Stimulated activated CD4-positive, alpha-beta T cell treated with anti-CD3 and anti-CD28 coated beads, Interleukin-4, amount 100 ng/mL, for 48 hours (primary cell): ENCODE data around the gene PARD3B.

Experiments used
- DNase-seq, 2 donors: peaks; one replicate each; pipeline ENCODE4 v3.0.0-alpha.2; 2020; ENCODE audit warnings: low read depth in 2 of 2

PARD3B gene, protein sequence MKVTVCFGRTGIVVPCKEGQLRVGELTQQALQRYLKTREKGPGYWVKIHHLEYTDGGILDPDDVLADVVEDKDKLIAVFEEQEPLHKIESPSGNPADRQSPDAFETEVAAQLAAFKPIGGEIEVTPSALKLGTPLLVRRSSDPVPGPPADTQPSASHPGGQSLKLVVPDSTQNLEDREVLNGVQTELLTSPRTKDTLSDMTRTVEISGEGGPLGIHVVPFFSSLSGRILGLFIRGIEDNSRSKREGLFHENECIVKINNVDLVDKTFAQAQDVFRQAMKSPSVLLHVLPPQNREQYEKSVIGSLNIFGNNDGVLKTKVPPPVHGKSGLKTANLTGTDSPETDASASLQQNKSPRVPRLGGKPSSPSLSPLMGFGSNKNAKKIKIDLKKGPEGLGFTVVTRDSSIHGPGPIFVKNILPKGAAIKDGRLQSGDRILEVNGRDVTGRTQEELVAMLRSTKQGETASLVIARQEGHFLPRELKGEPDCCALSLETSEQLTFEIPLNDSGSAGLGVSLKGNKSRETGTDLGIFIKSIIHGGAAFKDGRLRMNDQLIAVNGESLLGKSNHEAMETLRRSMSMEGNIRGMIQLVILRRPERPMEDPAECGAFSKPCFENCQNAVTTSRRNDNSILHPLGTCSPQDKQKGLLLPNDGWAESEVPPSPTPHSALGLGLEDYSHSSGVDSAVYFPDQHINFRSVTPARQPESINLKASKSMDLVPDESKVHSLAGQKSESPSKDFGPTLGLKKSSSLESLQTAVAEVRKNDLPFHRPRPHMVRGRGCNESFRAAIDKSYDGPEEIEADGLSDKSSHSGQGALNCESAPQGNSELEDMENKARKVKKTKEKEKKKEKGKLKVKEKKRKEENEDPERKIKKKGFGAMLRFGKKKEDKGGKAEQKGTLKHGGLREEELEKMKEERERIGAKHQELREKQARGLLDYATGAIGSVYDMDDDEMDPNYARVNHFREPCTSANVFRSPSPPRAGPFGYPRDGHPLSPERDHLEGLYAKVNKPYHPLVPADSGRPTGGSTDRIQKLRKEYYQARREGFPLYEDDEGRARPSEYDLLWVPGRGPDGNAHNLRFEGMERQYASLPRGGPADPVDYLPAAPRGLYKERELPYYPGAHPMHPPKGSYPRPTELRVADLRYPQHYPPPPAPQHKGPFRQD (N-terminal part only)

DNA sequence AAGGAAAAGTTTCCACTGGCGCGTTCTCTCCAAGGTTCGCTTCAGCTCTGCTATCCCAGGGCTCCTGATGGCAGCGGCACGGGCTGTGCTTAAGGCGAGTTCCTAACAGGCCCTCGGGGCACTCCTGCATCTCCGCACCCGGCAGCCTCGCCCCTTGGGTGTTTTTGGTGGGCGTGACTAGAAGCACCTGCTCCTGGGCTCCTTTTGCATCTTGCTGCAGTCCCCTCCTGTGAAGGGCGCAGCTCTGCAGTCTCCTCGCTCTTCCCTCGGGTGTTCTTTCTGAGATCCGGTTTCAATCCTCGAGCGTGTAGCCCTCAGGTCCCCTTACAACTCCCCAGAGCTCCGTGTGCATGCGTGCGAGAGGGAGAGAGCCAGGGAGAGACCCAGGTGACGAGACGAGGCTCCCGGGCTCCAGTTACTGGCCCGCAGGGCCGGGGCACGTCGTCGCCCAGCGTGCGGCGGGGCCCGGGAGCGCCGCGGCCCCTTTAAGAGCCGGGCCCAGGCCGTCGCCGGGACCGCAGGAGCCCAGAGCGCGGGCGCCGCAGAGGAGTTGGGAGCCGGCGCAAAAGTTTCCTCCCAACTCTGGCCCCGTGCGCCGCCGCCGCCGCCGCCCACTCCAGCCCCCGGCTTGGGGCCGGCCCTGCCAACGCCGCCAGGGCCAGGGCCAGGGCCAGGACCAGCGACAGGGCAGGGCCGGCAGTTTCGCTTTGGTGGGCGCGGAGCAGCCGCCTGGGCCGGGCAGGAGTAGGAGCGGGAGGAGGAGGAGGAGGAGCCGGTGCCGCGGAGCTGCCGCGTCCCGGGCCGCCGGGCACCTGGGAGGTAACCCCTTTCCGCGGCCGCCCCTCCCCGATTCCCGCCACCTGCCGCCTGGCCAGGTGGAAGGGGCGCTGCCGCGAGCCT lies at the start of gene PARD3B:
PARD3B (plus strand) TSS at position 515 of the 900 bp plus-strand sequence. CDS start 525 bp downstream, outside the sequence.
- DNase-seq: peak; percentile 19 to 40

DNA sequence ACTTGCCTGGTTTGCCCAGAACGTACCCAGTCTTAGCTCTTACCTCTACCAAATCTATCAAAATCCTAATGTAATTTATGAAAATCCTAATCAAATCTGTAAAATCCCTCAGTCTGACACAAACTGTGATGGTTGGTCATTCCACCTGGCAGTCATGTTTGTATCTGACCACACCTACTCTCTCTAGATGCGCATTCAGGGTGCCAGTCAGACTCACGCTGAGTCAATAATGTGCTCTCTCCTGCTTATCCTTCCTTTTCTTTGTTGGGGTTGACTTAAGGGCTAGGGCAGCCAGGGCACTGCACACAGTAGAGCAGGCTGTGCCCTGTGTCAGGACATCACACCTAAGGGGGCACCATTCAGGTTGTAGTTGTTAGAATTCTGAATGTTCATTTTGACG lies 48.5 kb upstream of the PARD3B start:
- no peak for DNase-seq

DNA sequence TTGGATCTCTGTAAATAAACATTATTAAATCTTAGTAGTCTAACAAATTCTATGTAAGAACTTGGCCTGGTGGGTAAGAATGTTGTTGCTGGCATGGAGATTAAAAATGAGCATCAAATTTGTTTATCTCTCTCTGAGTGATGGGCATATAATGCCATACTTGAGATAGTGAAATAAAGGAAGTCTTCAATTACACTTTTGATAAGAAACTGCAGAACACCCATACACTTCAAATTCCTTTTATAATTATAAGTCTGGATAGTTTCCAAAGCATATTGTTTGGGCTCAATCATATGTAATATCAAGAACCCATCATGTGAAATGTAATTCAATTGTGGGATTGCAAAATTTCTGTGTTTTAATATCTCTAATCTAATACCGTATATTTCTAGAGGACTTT lies 47.4 kb upstream of the PARD3B start:
- DNase-seq: no peak

DNA sequence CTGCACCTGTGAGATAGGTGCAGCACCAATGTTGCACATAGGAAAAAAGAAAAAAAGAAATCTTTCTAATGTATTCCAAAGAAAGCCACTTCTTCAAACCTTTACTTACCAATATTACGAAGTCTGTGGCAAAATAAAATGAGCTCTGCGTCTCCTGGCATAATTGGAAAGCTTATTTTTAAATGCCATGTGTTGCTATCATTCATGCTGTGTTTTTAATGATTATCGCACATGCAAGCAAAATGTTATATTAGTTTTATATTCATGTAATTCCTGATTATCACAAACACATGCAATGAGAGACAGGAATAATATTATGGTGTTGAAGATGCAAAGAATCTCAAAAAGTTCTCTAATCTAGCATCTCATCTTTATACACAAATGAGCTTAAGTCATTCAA lies 47.0 kb upstream of the PARD3B start:
- DNase-seq: no peak

DNA sequence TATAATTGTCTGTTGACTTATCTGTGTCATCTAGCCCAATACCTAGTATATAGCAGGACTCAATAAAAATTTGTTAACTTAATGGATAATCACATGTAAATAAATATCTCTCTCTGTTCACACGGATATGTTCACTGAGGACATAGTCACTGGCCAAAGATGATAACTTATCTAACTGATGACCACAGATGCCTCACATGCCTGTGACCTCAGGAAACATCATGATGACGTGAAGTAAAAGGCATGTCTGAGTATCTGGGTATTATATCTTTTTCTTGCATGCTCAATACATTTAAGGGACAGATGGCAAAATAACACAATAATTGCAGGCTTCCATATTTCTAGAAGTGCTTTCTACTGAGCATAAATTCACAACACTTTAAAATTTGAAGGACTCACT lies 41.4 kb upstream of the PARD3B start:
- DNase-seq: no peak

DNA sequence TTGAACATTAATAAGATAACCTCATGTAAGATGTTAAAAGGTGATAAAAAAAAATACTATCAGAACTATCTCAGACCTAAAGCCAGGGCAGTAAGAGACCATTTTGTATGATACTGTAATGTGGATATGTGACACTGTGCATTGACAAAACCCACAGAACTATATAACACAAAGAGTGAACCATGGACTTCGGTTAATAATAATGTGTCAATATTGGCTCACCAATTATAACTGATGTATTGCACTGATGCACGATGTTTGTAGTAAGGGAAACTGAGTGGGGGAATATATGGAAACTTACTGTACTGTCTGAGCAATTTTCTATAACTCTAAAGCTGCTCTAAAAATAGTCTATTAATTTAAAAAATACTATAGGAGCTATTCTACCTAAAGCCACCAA lies 40.7 kb upstream of the PARD3B start:
- DNase-seq: no peak

DNA sequence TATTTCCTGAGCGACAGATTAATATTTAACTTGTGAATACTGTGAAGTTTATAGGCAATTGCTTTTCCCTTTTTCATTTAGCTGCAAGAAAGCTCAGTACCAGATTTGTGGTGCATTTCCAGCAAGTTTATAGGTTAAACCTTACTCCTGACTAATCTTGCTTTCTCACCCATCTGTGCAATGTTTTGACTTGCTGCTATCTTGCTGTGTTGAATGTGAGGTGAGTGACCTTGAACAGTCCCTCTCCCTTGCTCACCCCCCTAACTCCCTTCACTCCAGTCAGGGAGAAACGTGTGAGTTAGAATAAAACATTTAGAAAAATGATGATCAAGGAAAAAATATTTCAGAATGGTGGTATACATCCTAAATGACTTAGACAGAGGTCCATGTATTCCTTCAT lies 39.8 kb upstream of the PARD3B start:
- DNase-seq: no peak

DNA sequence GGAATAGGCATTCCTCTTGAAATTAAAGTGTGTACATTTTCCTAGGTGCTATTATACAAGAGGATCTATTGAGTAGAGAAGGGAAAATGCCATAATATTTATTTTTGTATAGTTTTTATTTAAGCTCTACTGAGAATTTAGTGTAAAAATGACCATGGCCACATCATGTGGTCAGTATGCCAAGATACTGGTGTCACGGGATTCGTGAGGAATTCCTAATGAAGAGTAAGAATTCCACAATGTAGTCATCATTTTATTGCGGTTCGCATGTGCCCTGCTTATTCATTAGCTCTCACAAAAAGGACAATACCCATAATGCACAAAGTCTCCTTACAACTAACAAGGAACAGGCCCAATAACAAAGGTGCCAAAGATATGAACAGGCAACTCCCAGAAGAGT lies 39.3 kb upstream of the PARD3B start:
- DNase-seq: no peak

DNA sequence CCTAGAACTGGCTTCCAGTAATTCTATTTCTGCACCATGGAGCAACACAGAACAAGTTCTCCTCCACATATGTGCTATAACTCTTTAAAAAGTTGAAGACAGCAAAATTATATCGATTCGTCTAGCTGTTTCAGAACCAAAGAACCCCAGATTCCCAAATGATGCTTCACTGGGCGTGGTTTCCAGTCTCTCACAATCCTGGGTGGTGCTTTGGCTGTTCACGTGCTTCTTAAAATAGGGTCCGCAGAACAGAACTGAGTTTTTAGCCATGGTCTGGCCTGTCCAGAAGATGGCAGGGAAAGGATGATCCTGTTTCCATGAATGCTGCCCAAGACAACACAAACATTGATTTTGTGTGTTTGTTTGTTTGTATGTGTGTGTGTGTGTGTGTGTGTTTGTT lies 37.6 kb upstream of the PARD3B start:
- DNase-seq: no peak

DNA sequence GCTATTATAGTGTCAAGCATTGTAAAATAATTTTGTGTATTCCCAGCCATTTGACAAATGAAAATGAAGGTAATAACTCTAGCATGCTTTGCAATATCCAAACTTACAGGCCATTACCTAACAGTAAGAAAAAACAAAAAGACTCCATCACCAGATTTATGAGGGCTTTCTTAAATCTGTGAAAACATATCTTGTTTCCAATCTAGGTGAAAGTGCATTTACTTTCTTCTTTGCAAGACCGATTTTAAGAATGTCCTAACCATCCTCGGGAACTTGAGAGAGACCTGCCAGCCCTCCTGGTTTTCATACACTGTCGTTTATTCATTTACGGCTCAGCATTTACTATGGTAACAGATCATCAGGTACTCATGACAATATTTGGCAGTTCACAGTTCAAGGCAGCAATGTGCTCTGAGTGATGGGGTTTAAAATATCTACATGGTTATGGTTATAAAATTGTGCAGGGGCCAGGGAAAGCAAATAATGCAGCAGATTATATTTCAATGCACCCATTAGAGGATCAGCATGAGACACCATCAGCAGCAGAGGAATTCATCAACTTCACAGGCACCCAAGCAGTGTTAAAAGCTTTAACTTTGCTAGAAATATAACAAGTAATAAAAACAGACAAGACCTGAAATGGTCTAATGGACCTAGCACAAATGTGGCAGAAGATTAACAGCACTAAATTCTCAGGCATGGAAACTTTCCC lies 34.4 kb upstream of the PARD3B start:
- no peak for DNase-seq

DNA sequence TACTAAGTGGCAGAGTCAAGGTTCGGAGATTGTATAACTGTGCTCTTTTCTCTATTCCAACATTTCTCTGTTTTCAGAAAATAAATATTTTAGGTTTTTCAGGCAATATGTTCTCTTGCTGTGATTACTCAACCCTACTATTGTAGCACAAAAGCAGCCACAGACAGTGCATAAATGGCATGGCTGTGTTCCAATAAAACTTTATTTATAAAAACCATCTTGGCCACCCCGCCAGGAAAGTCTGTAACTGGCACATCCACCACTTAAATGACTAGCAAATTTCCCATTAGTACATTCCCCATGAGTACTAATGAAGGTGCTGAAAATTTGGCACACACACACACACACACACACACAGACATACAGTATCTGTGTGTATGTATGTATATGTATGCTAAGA lies 30.8 kb upstream of the PARD3B start:
- no peak for DNase-seq

DNA sequence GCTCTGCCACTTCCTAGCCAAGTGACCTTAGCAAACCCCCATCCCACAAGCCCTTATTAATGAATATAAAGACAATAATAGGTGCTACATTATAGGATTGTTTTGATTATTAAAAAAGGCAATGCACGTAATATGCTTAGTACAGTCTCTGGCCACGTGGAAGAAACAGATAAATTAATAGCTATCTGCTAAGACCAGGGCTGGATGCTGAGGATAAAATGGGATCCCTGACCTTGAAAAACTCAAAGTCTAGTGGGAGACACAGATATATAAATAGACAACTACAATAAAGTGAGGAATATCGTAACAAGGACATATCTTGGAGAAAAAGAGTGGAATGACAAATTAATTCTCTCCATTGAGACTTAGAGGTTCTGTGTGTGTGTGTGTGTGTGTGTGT lies 29.9 kb upstream of the PARD3B start:
- DNase-seq: no peak

DNA sequence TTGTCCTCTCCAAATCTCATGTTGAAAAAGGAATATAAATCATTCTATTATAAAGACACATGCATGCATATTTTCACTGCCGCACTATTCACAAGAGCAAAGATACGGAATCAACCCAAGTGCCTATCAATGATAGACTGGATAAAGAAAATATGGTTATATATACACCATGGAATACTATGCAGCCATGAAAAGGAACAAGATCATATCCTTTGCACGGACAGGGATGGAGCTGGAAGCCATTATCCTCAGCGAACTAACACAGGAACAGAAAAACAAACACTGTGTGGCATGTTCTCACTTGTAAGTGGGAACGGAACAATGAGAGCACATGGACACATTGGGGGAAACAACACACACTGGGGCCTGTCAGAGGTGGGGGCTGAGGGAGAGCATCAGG lies 28.1 kb upstream of the PARD3B start:
- DNase-seq: no peak

DNA sequence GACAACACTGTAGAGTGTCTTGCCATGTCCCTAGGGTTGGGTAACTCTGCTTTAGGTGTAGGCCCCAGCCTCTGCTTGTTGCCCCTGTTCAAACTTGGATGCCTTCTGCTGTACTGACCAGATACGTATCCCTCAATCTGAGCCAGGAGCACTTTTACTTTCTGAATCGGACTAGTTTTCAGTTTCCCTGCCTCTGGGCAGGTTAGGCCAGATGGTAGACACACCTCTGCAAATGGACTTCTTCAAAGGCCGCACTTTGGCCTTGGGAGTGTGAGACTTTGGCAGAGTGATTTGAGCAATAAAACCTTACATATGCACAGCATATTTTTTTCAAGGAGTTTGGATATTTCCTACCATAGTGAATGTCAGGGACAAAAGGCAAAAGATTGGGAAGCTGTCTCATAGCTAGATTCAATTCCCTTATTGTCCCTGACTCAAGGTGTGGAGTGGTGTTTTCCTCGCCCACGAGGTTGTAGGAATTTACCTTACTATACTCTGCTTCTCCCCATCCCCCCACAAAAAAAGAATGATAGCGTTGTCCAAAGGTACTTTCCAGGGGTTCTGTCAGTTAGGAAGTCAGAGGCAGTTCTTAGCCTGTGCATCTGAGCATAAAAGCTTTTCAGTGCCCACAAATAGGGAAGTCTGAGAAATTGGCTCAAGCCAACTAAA lies 15.3 kb upstream of the PARD3B start:
- no peak for DNase-seq

DNA sequence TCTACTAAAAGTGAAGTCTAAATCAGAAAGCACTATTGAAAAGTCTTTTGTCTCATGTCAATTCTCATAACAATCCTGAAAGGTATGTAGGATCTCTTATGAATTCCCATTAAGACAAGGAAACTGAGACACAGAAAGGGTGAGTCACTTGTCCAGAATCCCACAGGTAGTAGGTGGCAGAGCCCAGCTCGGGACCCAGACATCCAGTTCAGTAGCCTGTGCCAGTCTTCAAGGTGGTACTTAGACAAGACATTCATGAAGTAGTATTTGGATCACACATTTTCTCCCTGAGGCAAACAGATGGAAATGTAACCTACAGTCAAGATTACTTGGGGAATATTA lies 14.8 kb upstream of the PARD3B start:
- no peak for DNase-seq

DNA sequence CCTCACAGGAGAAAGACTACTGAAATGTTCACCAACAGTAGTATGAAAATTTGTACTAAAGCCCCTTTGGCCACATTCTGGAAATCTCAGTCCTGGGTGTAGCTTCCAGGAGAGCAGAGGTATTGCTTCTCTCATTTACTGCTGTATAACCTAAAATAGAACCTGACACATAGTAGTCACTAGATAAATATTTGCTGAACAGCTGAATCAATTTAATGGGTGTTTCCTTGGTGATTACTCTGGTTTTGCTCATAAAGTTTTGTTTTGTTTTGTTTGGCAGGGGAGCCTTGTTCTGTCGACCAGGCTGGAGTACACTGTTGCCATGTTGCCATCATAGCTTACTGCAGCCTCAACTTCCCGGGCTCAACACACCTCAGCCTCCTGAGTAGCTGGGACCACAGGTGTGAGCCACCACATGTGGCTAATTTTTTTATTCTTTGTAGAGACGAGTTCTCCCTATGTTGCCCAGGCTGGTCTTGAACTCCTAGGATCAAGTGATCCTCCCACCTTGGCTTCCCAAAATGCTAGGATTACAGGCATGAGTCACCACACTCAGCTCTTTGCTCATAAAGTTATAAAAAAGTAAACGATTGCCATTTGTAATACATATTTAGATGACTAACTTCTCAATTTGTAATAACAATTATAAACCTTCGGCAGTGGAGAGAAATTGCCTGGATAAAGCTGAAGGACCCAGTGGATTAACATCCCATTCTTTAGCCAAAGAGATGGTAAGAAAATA lies 11.5 kb upstream of the PARD3B start:
- no peak for DNase-seq

DNA sequence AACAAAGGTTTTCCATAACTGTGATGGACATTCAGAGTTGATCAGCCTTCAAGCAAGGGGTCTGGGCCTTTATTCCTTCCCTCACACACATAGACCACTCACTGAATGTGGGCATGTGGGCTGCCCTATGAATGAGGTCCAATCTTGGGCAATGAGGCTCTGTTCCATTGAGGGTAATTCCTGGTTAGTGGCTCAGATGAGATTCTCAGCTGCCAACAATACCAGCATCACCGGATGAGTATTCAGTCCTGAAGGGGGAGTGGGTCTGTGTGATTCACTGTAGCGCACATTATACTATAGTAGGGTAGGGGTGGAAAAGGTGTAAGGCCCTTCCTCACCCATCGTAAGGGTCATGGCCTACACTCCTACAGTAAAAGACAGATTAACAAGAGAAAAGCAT lies 9.9 kb upstream of the PARD3B start:
- DNase-seq: no peak

DNA sequence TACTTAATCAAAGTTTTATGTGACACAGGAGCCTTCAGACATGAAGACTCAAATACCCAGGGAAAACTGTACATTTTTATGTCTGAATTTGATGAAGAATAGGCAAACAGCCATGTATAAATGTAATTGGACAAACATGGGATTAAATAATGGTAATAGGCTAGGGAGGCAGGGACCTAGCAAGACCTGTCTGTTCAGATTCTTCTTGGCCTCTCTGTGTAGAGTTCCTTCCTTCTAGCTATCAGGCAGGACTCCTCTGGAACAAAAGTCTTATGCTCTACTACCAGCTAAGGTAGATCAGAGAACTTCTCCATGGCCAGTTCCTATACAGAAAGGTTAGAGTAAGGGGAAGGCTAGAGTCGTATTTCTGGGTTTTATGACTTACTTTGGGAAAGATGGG lies 9.5 kb upstream of the PARD3B start:
- no peak for DNase-seq

DNA sequence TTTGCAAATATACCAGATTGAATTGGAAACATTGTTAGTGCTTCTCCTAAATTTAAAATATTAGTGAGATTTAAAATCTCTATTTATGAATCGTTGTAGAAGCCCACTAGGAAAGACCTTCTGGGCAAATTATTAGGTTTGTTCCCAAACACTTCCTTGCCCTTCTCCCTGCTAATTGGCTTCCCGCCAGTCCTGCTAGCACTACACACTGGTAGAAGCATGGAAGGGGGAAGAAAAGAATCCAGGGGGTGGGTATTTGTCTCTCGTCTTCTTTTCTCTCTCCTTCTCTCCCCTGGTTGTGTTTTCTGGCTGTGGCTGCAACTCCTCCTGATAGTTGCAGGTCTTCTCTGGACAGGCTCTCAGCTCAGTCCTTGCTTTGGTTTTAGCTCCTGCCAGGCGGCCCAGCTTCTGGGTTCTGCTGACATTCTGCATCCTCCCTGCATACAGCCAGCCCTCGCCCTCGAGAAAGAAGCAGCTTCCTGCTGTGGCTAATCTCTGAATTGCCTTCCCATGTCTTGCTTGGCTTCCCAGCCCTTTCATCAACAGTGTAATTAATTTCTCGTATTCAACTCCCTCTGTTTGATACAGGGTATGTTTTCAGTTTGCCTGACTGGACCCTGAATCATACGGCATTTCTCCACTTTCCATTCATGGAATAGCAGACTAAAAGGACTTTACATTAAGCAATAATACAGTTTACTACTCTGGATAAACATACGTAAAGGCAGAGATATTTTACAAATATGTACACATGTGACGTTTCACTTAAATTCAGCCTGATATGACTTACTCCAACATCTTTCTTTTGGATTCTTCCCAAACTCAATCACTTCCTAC lies 6.9 kb upstream of the PARD3B start:
- no peak for DNase-seq
